ENCODE measurements around the gene TNS1. TPM values are rescaled to one million over a fixed set of nuclear protein-coding genes. Genes with fewer than 3 reads are reported as not detected.
"Not testable (repeated sequence)": the region's sequence is repeated elsewhere in the genome, so short reads cannot be mapped to it uniquely, and the experiment has no call there.

Gene TNS1
- total RNA-seq, 1 experiment from 2014 or later = 6.2 TPM

DNA sequence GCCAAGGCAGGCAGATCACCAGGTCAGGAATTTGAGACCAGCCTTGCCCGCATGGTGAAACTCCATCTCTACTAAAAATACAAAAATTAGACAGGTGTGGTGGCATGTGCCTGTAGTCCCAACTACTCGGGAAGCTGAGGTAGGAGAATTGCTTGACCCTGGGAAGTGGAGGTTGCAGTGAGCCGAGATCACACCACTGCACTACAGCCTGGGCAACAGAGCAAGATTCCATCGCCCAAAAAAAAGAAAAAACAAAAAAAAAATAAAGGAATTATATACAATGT lies 16.0 kb upstream of the TNS1 start:
- H3K4me2 ChIP-seq (ENCODE audit: low read length); H3K36me3 ChIP-seq (ENCODE audit: control insufficient read depth in 1 of 2, insufficient read depth in 2 of 2, low read length in 2 of 2); BruUV-seq (replicated peaks); H3K4me3 ChIP-seq (replicated peaks in 1 of 2; ENCODE audit: low read depth in 1 of 2, low read length in 2 of 2); intact Hi-C loops (cut with micrococcal nuclease); H3K27ac ChIP-seq (ENCODE audit: low read depth, low read length); H2AFZ ChIP-seq (ENCODE audit: low read depth, low read length, poor library complexity, severe bottlenecking); H3K9ac ChIP-seq (ENCODE audit: low read length); H3K79me2 ChIP-seq (ENCODE audit: insufficient read depth, low read length); H3K9me3 ChIP-seq (ENCODE audit: control insufficient read depth in 1 of 2, insufficient read depth in 1 of 2, low read depth in 1 of 2, low read length in 2 of 2); ATAC-seq; H3K27me3 ChIP-seq (ENCODE audit: insufficient read depth, low read length); H3K4me1 ChIP-seq (ENCODE audit: control insufficient read depth in 1 of 2, insufficient read depth in 2 of 2, low read length in 2 of 2); DNase-seq (ENCODE audit: low read depth, low spot score); H4K20me1 ChIP-seq (ENCODE audit: insufficient read depth); RAD21 ChIA-PET (ENCODE audit: low non-redundant PET in 1 of 2, low total read pairs in 2 of 2, uncharacterized antibody in 2 of 2, unreplicated experiment in 2 of 2); POLR2A ChIA-PET; H3K9me2 ChIP-seq (ENCODE audit: insufficient read depth); CTCF ChIA-PET: not testable (repeated sequence)

DNA sequence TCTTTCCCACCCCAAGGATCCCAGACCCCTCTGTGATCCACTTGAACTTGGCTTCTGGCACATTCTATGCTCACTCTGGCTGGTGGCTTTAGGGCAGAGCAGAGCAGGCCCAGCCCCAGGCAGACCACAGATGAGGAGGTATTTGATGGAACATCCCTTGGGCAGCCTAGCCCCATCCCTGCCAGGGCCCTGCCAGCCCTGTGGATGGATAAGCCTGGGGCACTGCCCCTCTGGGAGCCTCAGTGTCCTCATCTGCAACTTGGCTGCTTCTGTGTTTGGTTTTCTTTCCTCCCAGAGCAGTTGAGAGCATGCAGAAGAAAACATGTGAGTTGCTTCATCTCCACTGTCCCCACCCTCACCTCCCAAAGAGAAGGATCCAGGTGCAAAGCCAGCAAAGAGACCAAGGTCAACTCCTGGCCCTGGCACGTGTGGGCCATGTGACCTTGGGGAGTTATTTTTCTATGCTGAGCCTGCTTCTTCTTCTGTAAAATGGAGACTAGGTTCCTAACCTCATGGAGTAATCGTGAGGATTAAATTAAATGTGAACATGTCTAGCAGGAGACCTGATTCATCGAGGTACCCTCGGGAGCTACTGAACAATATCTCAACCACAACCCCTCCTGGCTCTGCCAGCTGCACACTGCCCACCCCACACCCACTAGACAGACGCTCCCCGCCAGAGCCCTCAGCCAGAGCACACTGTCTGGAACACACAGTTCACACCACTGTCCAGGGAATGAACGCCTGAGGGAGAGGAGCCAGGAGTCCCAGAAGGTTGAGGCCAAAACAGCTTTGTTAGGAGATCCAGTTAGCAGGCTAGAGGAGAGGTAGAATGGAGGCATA lies 14.6 kb upstream of the TNS1 start:
- Histone ChIP-seq H3K9me2 (ENCODE audit: insufficient read depth) (no peaks in the 10 kb centered on the region), H3K9me3 (ENCODE audit: control insufficient read depth in 1 of 2, insufficient read depth in 1 of 2, low read depth in 1 of 2, low read length in 2 of 2) (no peaks in the 10 kb centered on the region), H3K4me1 (ENCODE audit: control insufficient read depth in 1 of 2, insufficient read depth in 2 of 2, low read length in 2 of 2) (no peaks in the 10 kb centered on the region), H2AFZ (ENCODE audit: low read depth, low read length, poor library complexity, severe bottlenecking) (no peak overlapping the region), H3K9ac (ENCODE audit: low read length) (no peak overlapping the region), H3K79me2 (ENCODE audit: insufficient read depth, low read length) (no peaks in the 10 kb centered on the region), H4K20me1 (ENCODE audit: insufficient read depth) (no peaks in the 10 kb centered on the region), H3K4me3 (replicated peaks in 1 of 2; ENCODE audit: low read depth in 1 of 2, low read length in 2 of 2) (no peak overlapping the region), H3K27me3 (ENCODE audit: insufficient read depth, low read length) (no peaks in the 10 kb centered on the region), H3K36me3 (ENCODE audit: control insufficient read depth in 1 of 2, insufficient read depth in 2 of 2, low read length in 2 of 2) (no peaks in the 10 kb centered on the region), H3K27ac (ENCODE audit: low read depth, low read length) (no peak overlapping the region), H3K4me2 (ENCODE audit: low read length) (no peak overlapping the region)
- ChIA-PET POLR2A (no interaction called here), RAD21 (ENCODE audit: low non-redundant PET in 1 of 2, low total read pairs in 2 of 2, uncharacterized antibody in 2 of 2, unreplicated experiment in 2 of 2) (no interaction called here), CTCF (no interaction called here)
- BruUV-seq (replicated peaks) = no TSS peak
- DNase-seq (ENCODE audit: low read depth, low spot score) (no peak), ATAC-seq (no peak)
- intact Hi-C loops (cut with micrococcal nuclease) = no loop called here
- TF ChIP-seq, protein P1, sequence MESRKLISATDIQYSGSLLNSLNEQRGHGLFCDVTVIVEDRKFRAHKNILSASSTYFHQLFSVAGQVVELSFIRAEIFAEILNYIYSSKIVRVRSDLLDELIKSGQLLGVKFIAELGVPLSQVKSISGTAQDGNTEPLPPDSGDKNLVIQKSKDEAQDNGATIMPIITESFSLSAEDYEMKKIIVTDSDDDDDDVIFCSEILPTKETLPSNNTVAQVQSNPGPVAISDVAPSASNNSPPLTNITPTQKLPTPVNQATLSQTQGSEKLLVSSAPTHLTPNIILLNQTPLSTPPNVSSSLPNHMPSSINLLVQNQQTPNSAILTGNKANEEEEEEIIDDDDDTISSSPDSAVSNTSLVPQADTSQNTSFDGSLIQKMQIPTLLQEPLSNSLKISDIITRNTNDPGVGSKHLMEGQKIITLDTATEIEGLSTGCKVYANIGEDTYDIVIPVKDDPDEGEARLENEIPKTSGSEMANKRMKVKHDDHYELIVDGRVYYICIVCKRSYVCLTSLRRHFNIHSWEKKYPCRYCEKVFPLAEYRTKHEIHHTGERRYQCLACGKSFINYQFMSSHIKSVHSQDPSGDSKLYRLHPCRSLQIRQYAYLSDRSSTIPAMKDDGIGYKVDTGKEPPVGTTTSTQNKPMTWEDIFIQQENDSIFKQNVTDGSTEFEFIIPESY (IDR thresholded peaks at IDR 0.05; ENCODE audit: extremely low read depth, insufficient replicate concordance, low read length) = no peak
- TF ChIP-seq ELF1 (IDR thresholded peaks at IDR 0.05; ENCODE audit: borderline replicate concordance, low read depth) = no peak
- TF ChIP-seq RAD21 (IDR thresholded peaks at IDR 0.05; ENCODE audit: low read depth) = no peak

Measured in HCT116 (cell line).